ENCODE measurements around the gene IZUMO3.
"Not testable (repeated sequence)": the region's sequence is repeated elsewhere in the genome, so short reads cannot be mapped to it uniquely, and the experiment has no call there.

The IZUMO3 gene

GRCh38 chr9:24545847-24546522, at the start of gene IZUMO3:
IZUMO3 (minus strand) TSS chr9:24545897; CDS start chr9:24545649, 248 bp downstream.
- no peak for DNase-seq (ENCODE audit: low read depth)

- no peak for DNase-seq (ENCODE audit: low read depth)
These were observed 48.6 kb upstream of the IZUMO3 start for GRCh38 chr9:24594234-24594850.

- no peak for DNase-seq (ENCODE audit: low read depth)
These were observed 44.7 kb upstream of the IZUMO3 start for GRCh38 chr9:24590432-24590831.

GRCh38 chr9:24587883-24588282, 42.2 kb upstream of the IZUMO3 start:
- no peak for DNase-seq (ENCODE audit: low read depth)

GRCh38 chr9:24582146-24583126, 36.7 kb upstream of the IZUMO3 start:
- DNase-seq (ENCODE audit: low read depth): no peak

GRCh38 chr9:24580005-24580404, 34.3 kb upstream of the IZUMO3 start:
- DNase-seq (ENCODE audit: low read depth): not testable (repeated sequence)

- DNase-seq (ENCODE audit: low read depth): no peak
These were observed 26.7 kb upstream of the IZUMO3 start for GRCh38 chr9:24572406-24572805.

- DNase-seq (ENCODE audit: low read depth): no peak
These were observed 16.3 kb upstream of the IZUMO3 start for GRCh38 chr9:24561957-24562356.

- no peak for DNase-seq (ENCODE audit: low read depth)
These were observed 7.5 kb upstream of the IZUMO3 start for GRCh38 chr9:24553183-24553552.

- no peak for DNase-seq (ENCODE audit: low read depth)
These were observed 7.0 kb upstream of the IZUMO3 start for GRCh38 chr9:24552526-24553182.

GRCh38 chr9:24545285-24545684, 412 bp downstream of the IZUMO3 start:
- DNase-seq (ENCODE audit: low read depth): no peak

- no peak for DNase-seq (ENCODE audit: low read depth)
These were observed 27.2 kb downstream of the IZUMO3 start for GRCh38 chr9:24518545-24518944.

- DNase-seq (ENCODE audit: low read depth): no peak
These were observed 29.2 kb downstream of the IZUMO3 start for GRCh38 chr9:24516463-24516862.

GRCh38 chr9:24509850-24510249, 35.8 kb downstream of the IZUMO3 start:
- no peak for DNase-seq (ENCODE audit: low read depth)

GRCh38 chr9:24504521-24504920, 41.2 kb downstream of the IZUMO3 start:
- DNase-seq (ENCODE audit: low read depth): no peak

- no peak for DNase-seq (ENCODE audit: low read depth)
These were observed 43.3 kb downstream of the IZUMO3 start for GRCh38 chr9:24502206-24502937.

GRCh38 chr9:24500761-24501160, 44.9 kb downstream of the IZUMO3 start:
- no peak for DNase-seq (ENCODE audit: low read depth)

- DNase-seq (ENCODE audit: low read depth): no peak
These were observed 47.1 kb downstream of the IZUMO3 start for GRCh38 chr9:24498632-24499031.

- no peak for DNase-seq (ENCODE audit: low read depth)
These were observed 48.0 kb downstream of the IZUMO3 start for GRCh38 chr9:24497671-24498070.

Measured in activated T-cell treated with anti-CD3 and anti-CD28 coated beads for 24 hours (primary cell).